ENCODE results near the gene ASB18.

The ASB18 gene

GRCh38 chr2:236196366-236196765 lies 67.8 kb downstream of the ASB18 start:
- peaks cover 18% of the 10 kb centered on the region for H3K36me3 Mint-ChIP-seq (ENCODE audit: low read depth)
- peaks cover 9% of the 10 kb centered on the region for H3K4me1 Mint-ChIP-seq
- no peak for TF ChIP-seq CTCF (IDR thresholded peaks at IDR 0.05)
- H3K27ac Mint-ChIP-seq, result no peak overlapping the region
- H3K4me3 Mint-ChIP-seq, result no peak overlapping the region
- no peak for DNase-seq
- peaks cover 3% of the 10 kb centered on the region for H3K27me3 Mint-ChIP-seq (ENCODE audit: low read depth, poor library complexity)
- H3K9me3 Mint-ChIP-seq, result no peaks in the 10 kb centered on the region

GRCh38 chr2:236195726-236196125 lies 68.5 kb downstream of the ASB18 start:
- Mint-ChIP-seq H3K36me3 (ENCODE audit: low read depth) (peaks cover 25% of the 10 kb centered on the region), H3K4me1 (peaks cover 9% of the 10 kb centered on the region), H3K4me3 (no peak overlapping the region), H3K9me3 (no peaks in the 10 kb centered on the region), H3K27ac (peak overlapping the region; percentile 14), H3K27me3 (ENCODE audit: low read depth, poor library complexity) (no peaks in the 10 kb centered on the region)
- DNase-seq, result no peak
- no peak for TF ChIP-seq CTCF (IDR thresholded peaks at IDR 0.05)

- TF ChIP-seq CTCF (IDR thresholded peaks at IDR 0.05), result no peak
- H3K4me1 Mint-ChIP-seq, result peaks cover 9% of the 10 kb centered on the region
- H3K4me3 Mint-ChIP-seq, result no peak overlapping the region
- H3K27ac Mint-ChIP-seq, result peak overlapping the region; percentile 24
- peaks cover 29% of the 10 kb centered on the region for H3K36me3 Mint-ChIP-seq (ENCODE audit: low read depth)
- no peaks in the 10 kb centered on the region for H3K9me3 Mint-ChIP-seq
- DNase-seq, result no peak
- H3K27me3 Mint-ChIP-seq (ENCODE audit: low read depth, poor library complexity), result no peaks in the 10 kb centered on the region
Measured at GRCh38 chr2:236194786-236195185, 69.4 kb downstream of the ASB18 start.

DNA sequence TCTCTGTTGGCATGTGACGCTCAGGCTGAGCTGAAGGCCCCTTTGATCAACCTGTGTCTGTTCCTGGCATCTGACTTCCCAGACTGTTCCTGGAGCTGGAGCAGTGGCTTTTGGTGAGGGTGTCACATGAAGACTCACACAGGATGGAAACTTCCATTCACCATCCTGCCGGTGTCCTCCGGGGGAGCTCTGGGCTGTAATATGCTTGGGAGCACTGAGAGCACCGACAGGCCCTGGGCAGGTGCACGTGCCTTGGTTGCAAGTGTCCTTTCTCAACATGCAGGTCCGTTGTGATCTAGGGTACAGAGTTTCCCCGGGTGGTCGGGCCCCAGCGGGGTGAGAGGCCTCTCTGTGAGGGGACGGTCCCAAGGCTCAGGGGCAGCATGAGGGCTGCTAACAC lies 71.2 kb downstream of the ASB18 start:
- Mint-ChIP-seq H3K4me1 (peaks cover 9% of the 10 kb centered on the region), H3K4me3 (no peak overlapping the region), H3K27me3 (ENCODE audit: low read depth, poor library complexity) (no peaks in the 10 kb centered on the region), H3K27ac (no peak overlapping the region), H3K9me3 (no peaks in the 10 kb centered on the region), H3K36me3 (ENCODE audit: low read depth) (peaks cover 33% of the 10 kb centered on the region)
- no peak for TF ChIP-seq CTCF (IDR thresholded peaks at IDR 0.05)
- no peak for DNase-seq

GRCh38 chr2:236190674-236191073 lies 73.5 kb downstream of the ASB18 start:
- Mint-ChIP-seq H3K36me3 (ENCODE audit: low read depth) (peaks cover 46% of the 10 kb centered on the region), H3K9me3 (peaks cover 1% of the 10 kb centered on the region), H3K4me1 (peaks cover 5% of the 10 kb centered on the region), H3K27ac (no peak overlapping the region), H3K4me3 (no peak overlapping the region), H3K27me3 (ENCODE audit: low read depth, poor library complexity) (peaks cover 4% of the 10 kb centered on the region)
- no peak for DNase-seq
- TF ChIP-seq CTCF (IDR thresholded peaks at IDR 0.05), result no peak

DNA sequence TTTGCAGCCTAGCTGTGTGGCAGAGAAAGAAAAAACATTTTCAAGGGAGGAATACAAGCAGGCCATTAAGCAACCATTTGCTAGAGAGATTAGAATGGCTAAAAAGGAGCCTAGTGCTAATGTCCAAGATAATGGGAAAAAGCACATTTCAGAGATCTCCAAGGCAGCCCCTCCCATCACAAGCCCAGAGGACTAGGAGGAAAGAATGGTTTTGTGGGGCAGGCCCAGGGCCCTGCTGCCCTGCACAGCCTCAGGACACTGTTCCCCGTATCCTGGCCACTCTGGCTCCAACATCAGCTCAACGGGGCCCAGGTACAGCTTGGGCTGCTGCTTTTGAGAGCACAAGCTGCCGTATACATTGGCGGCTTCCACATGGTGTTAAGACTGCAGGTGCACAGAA lies 79.5 kb downstream of the ASB18 start:
- Mint-ChIP-seq H3K4me3 (no peak overlapping the region), H3K36me3 (ENCODE audit: low read depth) (peaks cover 44% of the 10 kb centered on the region), H3K9me3 (peaks cover 13% of the 10 kb centered on the region), H3K4me1 (peaks cover 14% of the 10 kb centered on the region), H3K27me3 (ENCODE audit: low read depth, poor library complexity) (peaks cover 20% of the 10 kb centered on the region), H3K27ac (no peak overlapping the region)
- no peak for DNase-seq
- TF ChIP-seq CTCF (IDR thresholded peaks at IDR 0.05), result no peak
